ENCODE results near the gene NRXN3. TPM values are rescaled to one million over a fixed set of nuclear protein-coding genes. Genes with fewer than 3 reads are reported as not detected.

NRXN3 gene
- total RNA-seq, 1 donor from 2014 or later = 1.6 TPM

GRCh38 chr14:79037106-79037505, 866.9 kb downstream of the NRXN3 start:
- TF ChIP-seq CTCF (IDR thresholded peaks at IDR 0.05; ENCODE audit: insufficient read depth, low read length, poor library complexity, severe bottlenecking) = no peak

GRCh38 chr14:79037593-79037992, 867.4 kb downstream of the NRXN3 start:
- no peak for TF ChIP-seq CTCF (IDR thresholded peaks at IDR 0.05; ENCODE audit: insufficient read depth, low read length, poor library complexity, severe bottlenecking)
- Histone ChIP-seq H3K36me3 (ENCODE audit: control insufficient read depth, insufficient read depth, low read length) (no peaks in the 10 kb centered on the region), H3K4me3 (ENCODE audit: low read depth, low read length) (no peak overlapping the region), H3K27me3 (ENCODE audit: control insufficient read depth, insufficient read depth, low read length) (no peaks in the 10 kb centered on the region)
- DNase-seq (ENCODE audit: low read depth) = no peak

More at GRCh38 chr14:79037106-79037505, 866.9 kb downstream of the NRXN3 start:
- no peaks in the 10 kb centered on the region for H3K27me3 ChIP-seq (ENCODE audit: control insufficient read depth, insufficient read depth, low read length)
- H3K36me3 ChIP-seq (ENCODE audit: control insufficient read depth, insufficient read depth, low read length) = no peaks in the 10 kb centered on the region
- no peak overlapping the region for H3K4me3 ChIP-seq (ENCODE audit: low read depth, low read length)
- DNase-seq (ENCODE audit: low read depth) = no peak

- DNase-seq (ENCODE audit: low read depth) = no peak
- Histone ChIP-seq H3K27me3 (ENCODE audit: control insufficient read depth, insufficient read depth, low read length) (no peaks in the 10 kb centered on the region), H3K4me3 (ENCODE audit: low read depth, low read length) (no peak overlapping the region), H3K36me3 (ENCODE audit: control insufficient read depth, insufficient read depth, low read length) (no peaks in the 10 kb centered on the region)
- TF ChIP-seq CTCF (IDR thresholded peaks at IDR 0.05; ENCODE audit: insufficient read depth, low read length, poor library complexity, severe bottlenecking) = no peak
These were observed 870.6 kb downstream of the NRXN3 start for GRCh38 chr14:79040790-79041189.

DNA sequence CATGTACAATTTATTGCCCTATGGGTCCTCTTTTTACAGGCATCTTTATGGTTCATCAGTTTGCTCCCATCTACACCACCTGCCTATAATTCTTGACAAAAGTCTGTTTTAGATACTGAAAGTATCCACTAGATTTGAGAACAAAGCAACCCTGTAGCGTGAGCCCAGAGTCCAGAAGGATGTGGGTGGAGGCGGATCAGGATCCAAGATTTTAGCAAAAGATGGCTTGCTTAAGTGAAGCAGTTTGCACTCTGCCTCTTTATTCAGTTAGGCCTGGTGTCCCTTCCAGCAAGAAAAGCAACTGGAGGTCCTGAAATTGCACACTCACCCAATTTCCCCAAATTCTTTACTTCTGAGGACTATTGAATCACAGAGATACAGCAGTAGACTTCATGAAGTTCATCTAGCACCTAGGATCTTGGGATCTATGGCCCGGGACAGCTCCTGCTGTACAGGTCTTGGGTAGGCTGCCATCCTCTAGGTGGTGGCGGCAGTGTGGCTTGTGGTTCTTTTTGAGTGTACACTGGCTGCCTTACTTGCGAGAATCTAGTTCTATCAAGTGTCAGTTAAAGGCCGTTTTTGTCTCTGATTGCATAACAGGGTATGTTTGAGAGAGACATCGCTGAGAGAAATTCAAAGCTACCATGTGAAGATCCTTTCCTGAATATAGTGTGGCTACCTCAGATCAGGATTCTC, 873.2 kb downstream of the NRXN3 start:
- no peak for DNase-seq (ENCODE audit: low read depth)
- H3K27me3 ChIP-seq (ENCODE audit: control insufficient read depth, insufficient read depth, low read length) = no peaks in the 10 kb centered on the region
- H3K4me3 ChIP-seq (ENCODE audit: low read depth, low read length) = no peak overlapping the region
- no peak for TF ChIP-seq CTCF (IDR thresholded peaks at IDR 0.05; ENCODE audit: insufficient read depth, low read length, poor library complexity, severe bottlenecking)
- H3K36me3 ChIP-seq (ENCODE audit: control insufficient read depth, insufficient read depth, low read length) = no peaks in the 10 kb centered on the region

- peak; percentile 95 for DNase-seq (ENCODE audit: low read depth)
- H3K4me3 ChIP-seq (ENCODE audit: low read depth, low read length) = no peak overlapping the region
- no peaks in the 10 kb centered on the region for H3K27me3 ChIP-seq (ENCODE audit: control insufficient read depth, insufficient read depth, low read length)
- H3K36me3 ChIP-seq (ENCODE audit: control insufficient read depth, insufficient read depth, low read length) = no peaks in the 10 kb centered on the region
- no peak for TF ChIP-seq CTCF (IDR thresholded peaks at IDR 0.05; ENCODE audit: insufficient read depth, low read length, poor library complexity, severe bottlenecking)
These were observed 874.9 kb downstream of the NRXN3 start for GRCh38 chr14:79044894-79045624.
